PC-3 (cell line): ENCODE data around the gene ATXN7L3B. TPM values are rescaled to one million over a fixed set of nuclear protein-coding genes. Genes with fewer than 3 reads are reported as not detected.

ENCODE experiments used
- ATAC-seq: fragments of 200-7000 bp; cut with Tn5 transposase; 2 replicates; pipeline ENCODE4 v1.9.1; 2020; ENCODE audit warnings: mild to moderate bottlenecking, moderate library complexity
- BruUV-seq: library from RNA; stranded (reverse); fragments of 400-500 nt; replicated peaks from 2 replicates; lab custom pipeline; 2021; lab: Mats Ljungman, UMichigan
- CTCF ChIA-PET: fragments of 300-600 bp; sonication (Branson Sonifier 250); formaldehyde crosslinking; loops from one replicate; lab custom pipeline; 2022; ENCODE audit warnings: antibody characterized with exemption; lab: Charles Lee
- POLR2A ChIA-PET: fragments of 300-600 bp; sonication (Branson Sonifier 250); formaldehyde crosslinking; loops from one replicate; lab custom pipeline; 2022; ENCODE audit warnings: antibody characterized with exemption; ENCODE audit not compliant: unreplicated experiment; lab: Charles Lee
- DNase-seq: peaks from one replicate; pipeline ENCODE4 v3.0.0-alpha.2; 2015
- H2AFZ ChIP-seq: fragments of 300-600 bp; sonication (generic); 2 replicates; pipeline ENCODE4 v1.6.0; 2016; ENCODE audit warnings: antibody characterized with exemption, low read length
- H3F3A ChIP-seq: fragments of 300-600 bp; sonication (generic); one replicate; pipeline ENCODE4 v1.6.0; 2017; ENCODE audit warnings: antibody characterized with exemption, low read length, control low read depth, mild to moderate bottlenecking; ENCODE audit not compliant: unreplicated experiment
- H3K27ac ChIP-seq: fragments of 300-600 bp; sonication (generic); 2 replicates; pipeline ENCODE4 v1.5.1; 2016; ENCODE audit warnings: mild to moderate bottlenecking, low read length
- H3K27me3 ChIP-seq: fragments of 300-600 bp; sonication (generic); 2 replicates; pipeline ENCODE4 v1.6.1; 2016; ENCODE audit warnings: low read length, mixed read lengths
- H3K36me3 ChIP-seq: fragments of 300-600 bp; sonication (generic); 2 replicates; pipeline ENCODE4 v1.6.1; 2016; ENCODE audit warnings: low read depth, mixed run types, low read length, mixed read lengths
- H3K4me1 ChIP-seq: fragments of 300-600 bp; sonication (generic); 2 replicates; pipeline ENCODE4 v1.5.1; 2016; ENCODE audit warnings: low read length; ENCODE audit not compliant: insufficient read depth
- H3K4me2 ChIP-seq: fragments of 300-600 bp; sonication (generic); 2 replicates; pipeline ENCODE4 v1.6.0; 2016; ENCODE audit warnings: low read length
- H3K4me3 ChIP-seq: fragments of 300-600 bp; sonication (generic); 2 replicates; pipeline ENCODE4 v1.5.1; 2016; ENCODE audit warnings: mild to moderate bottlenecking, low read length, mixed read lengths
- H3K79me2 ChIP-seq: fragments of 300-600 bp; sonication (generic); 2 replicates; pipeline ENCODE4 v1.6.1; 2017; ENCODE audit warnings: low read length, mixed read lengths
- H3K9ac ChIP-seq: fragments of 300-600 bp; sonication (generic); 2 replicates; pipeline ENCODE4 v1.6.0; 2016; ENCODE audit warnings: mild to moderate bottlenecking, low read length
- H3K9me2 ChIP-seq: fragments of 300-600 bp; sonication (generic); replicated peaks from 2 replicates; pipeline ENCODE4 v1.6.1; 2016; ENCODE audit warnings: mixed run types, low read length, mixed read lengths
- H3K9me3 ChIP-seq: fragments of 300-600 bp; sonication (generic); 2 replicates; pipeline ENCODE4 v1.6.1; 2016; ENCODE audit warnings: low read length, mixed read lengths
- H4K20me1 ChIP-seq: fragments of 300-600 bp; sonication (generic); 2 replicates; pipeline ENCODE4 v1.6.1; 2016; ENCODE audit warnings: low read length, mixed read lengths
- EZH2 ChIP-seq: fragments of 300-600 bp; sonication (generic); IDR thresholded peaks from one replicate; pipeline ENCODE4 v1.6.1; 2017; ENCODE audit warnings: antibody characterized with exemption, mild to moderate bottlenecking, low read length; ENCODE audit not compliant: unreplicated experiment
- EZH2phosphoT487 ChIP-seq: fragments of 300-600 bp; sonication (generic); IDR thresholded peaks from 2 replicates; pipeline ENCODE4 v1.6.1; 2018; ENCODE audit warnings: mild to moderate bottlenecking, antibody characterized with exemption, low read length, borderline replicate concordance
- intact Hi-C: fragments of 100-400 bp; cut with micrococcal nuclease; formaldehyde crosslinking; loops from 2 replicates; pipeline ENCODE4 v1.9.0; 2023
- total RNA-seq: library from RNA; depleted of rRNA; stranded (reverse); fragments of >200 nt; gene quantifications from 2 replicates; pipeline ENCODE4 v1.2.3, GENCODE V29; 2014
- TF ChIP-seq, protein P1 (sequence below): fragments of 300-600 bp; sonication (generic); conservative IDR thresholded peaks from 2 replicates; pipeline ENCODE4 v1.5.1; 2017; ENCODE audit warnings: antibody characterized with exemption, low read depth, mild to moderate bottlenecking, low read length

Gene ATXN7L3B
- total RNA-seq, 1 experiment from 2014 or later: 25.5 TPM

- H3K4me3 ChIP-seq: no peak overlapping the region
- H3K9me3 ChIP-seq: no peaks in the 10 kb centered on the region
- 0 out of 2 replicates have a peak, but pooled peaks cover 4% of the 10 kb centered on the region for H3K27me3 ChIP-seq
- H3K4me2 ChIP-seq: no peak overlapping the region
- no TSS peak for BruUV-seq
- H4K20me1 ChIP-seq: no peaks in the 10 kb centered on the region
- no peaks in the 10 kb centered on the region for H3K79me2 ChIP-seq
- no peaks in the 10 kb centered on the region for H3K9me2 ChIP-seq
- CTCF ChIA-PET: no interaction called here
- POLR2A ChIA-PET: no interaction called here
- DNase-seq (no peak), ATAC-seq (no peak)
- no peak overlapping the region for H3K9ac ChIP-seq
- intact Hi-C loops: no loop called here
- H3K4me1 ChIP-seq: no peaks in the 10 kb centered on the region
- TF ChIP-seq EZH2 (no peak), EZH2phosphoT487 (no peak)
- TF ChIP-seq, protein P1, sequence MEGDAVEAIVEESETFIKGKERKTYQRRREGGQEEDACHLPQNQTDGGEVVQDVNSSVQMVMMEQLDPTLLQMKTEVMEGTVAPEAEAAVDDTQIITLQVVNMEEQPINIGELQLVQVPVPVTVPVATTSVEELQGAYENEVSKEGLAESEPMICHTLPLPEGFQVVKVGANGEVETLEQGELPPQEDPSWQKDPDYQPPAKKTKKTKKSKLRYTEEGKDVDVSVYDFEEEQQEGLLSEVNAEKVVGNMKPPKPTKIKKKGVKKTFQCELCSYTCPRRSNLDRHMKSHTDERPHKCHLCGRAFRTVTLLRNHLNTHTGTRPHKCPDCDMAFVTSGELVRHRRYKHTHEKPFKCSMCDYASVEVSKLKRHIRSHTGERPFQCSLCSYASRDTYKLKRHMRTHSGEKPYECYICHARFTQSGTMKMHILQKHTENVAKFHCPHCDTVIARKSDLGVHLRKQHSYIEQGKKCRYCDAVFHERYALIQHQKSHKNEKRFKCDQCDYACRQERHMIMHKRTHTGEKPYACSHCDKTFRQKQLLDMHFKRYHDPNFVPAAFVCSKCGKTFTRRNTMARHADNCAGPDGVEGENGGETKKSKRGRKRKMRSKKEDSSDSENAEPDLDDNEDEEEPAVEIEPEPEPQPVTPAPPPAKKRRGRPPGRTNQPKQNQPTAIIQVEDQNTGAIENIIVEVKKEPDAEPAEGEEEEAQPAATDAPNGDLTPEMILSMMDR: no peak
- no peaks in the 10 kb centered on the region for H3F3A ChIP-seq
- H3K27ac ChIP-seq: no peak overlapping the region
- H3K36me3 ChIP-seq: no peaks in the 10 kb centered on the region
- H2AFZ ChIP-seq: no peak overlapping the region
Measured at GRCh38 chr12:74579446-74579845, 41.8 kb downstream of the ATXN7L3B start.

GRCh38 chr12:74579981-74580380 lies 42.3 kb downstream of the ATXN7L3B start:
- H2AFZ ChIP-seq: no peak overlapping the region
- H3F3A ChIP-seq: no peaks in the 10 kb centered on the region
- no peak overlapping the region for H3K27ac ChIP-seq
- ATAC-seq (no peak), DNase-seq (no peak)
- H3K4me2 ChIP-seq: no peak overlapping the region
- H3K9me2 ChIP-seq: no peaks in the 10 kb centered on the region
- intact Hi-C loops: no loop called here
- no peak for TF ChIP-seq EZH2phosphoT487
- BruUV-seq: no TSS peak
- H4K20me1 ChIP-seq: no peaks in the 10 kb centered on the region
- no peaks in the 10 kb centered on the region for H3K36me3 ChIP-seq
- 0 out of 2 replicates have a peak, but pooled peaks cover 4% of the 10 kb centered on the region for H3K27me3 ChIP-seq
- H3K4me3 ChIP-seq: no peak overlapping the region
- ChIA-PET CTCF (no interaction called here), POLR2A (no interaction called here)
- no peaks in the 10 kb centered on the region for H3K79me2 ChIP-seq
- H3K9me3 ChIP-seq: no peaks in the 10 kb centered on the region
- H3K9ac ChIP-seq: no peak overlapping the region
- no peaks in the 10 kb centered on the region for H3K4me1 ChIP-seq

GRCh38 chr12:74581439-74581838 lies 43.8 kb downstream of the ATXN7L3B start:
- no peaks in the 10 kb centered on the region for H3K4me1 ChIP-seq
- intact Hi-C loops: no loop called here
- H3K4me3 ChIP-seq: no peak overlapping the region
- 0 out of 2 replicates have a peak, but pooled peaks cover 4% of the 10 kb centered on the region for H3K27me3 ChIP-seq
- no peaks in the 10 kb centered on the region for H3K79me2 ChIP-seq
- ATAC-seq (no peak), DNase-seq (no peak)
- no peaks in the 10 kb centered on the region for H3K36me3 ChIP-seq
- no peaks in the 10 kb centered on the region for H4K20me1 ChIP-seq
- ChIA-PET POLR2A (no interaction called here), CTCF (no interaction called here)
- H3K27ac ChIP-seq: no peak overlapping the region
- H3K9me2 ChIP-seq: no peaks in the 10 kb centered on the region
- H3K9me3 ChIP-seq: no peaks in the 10 kb centered on the region
- no peak overlapping the region for H2AFZ ChIP-seq
- no peak overlapping the region for H3K9ac ChIP-seq
- BruUV-seq: no TSS peak
- TF ChIP-seq EZH2phosphoT487 (no peak), EZH2 (no peak)
- TF ChIP-seq, protein P1: no peak
- H3F3A ChIP-seq: no peaks in the 10 kb centered on the region
- H3K4me2 ChIP-seq: no peak overlapping the region
